Liver (tissue), 9 donors: ENCODE results near the gene CCDC187. TPM values are rescaled to one million over a fixed set of nuclear protein-coding genes. Genes with fewer than 3 reads are reported as not detected.

Experiments
- DNase-seq: peaks from one replicate; pipeline ENCODE4 v3.0.0-alpha.2; 2017; ENCODE audit warnings: low spot score
- H3K27ac ChIP-seq, 2 donors: one replicate each; pipeline ENCODE4 v1.7.0; 2013; ENCODE audit warnings: inconsistent platforms in 2 of 2, low read length in 2 of 2, control low read depth in 1 of 2, low read depth in 1 of 2, mild to moderate bottlenecking in 1 of 2
- H3K27me3 ChIP-seq, 4 donors: one replicate each; pipeline versions ENCODE4 v1.6.1 to v1.7.0; 2013; ENCODE audit warnings: low read length in 3 of 4, inconsistent platforms in 1 of 4, mild to moderate bottlenecking in 1 of 4, moderate library complexity in 1 of 4; ENCODE audit not compliant: control insufficient read depth in 4 of 4, insufficient read depth in 4 of 4
- H3K36me3 ChIP-seq, 4 donors: one replicate each; pipeline versions ENCODE4 v1.6.1 to v1.7.0; 2013; ENCODE audit warnings: low read length in 3 of 4, mild to moderate bottlenecking in 3 of 4, low read depth in 1 of 4, moderate library complexity in 1 of 4; ENCODE audit not compliant: control insufficient read depth in 4 of 4, insufficient read depth in 3 of 4
- H3K4me1 ChIP-seq, 4 donors: one replicate each; pipeline versions ENCODE4 v1.6.1 to v1.7.0; 2013; ENCODE audit warnings: low read length in 3 of 4, mild to moderate bottlenecking in 3 of 4, moderate library complexity in 1 of 4; ENCODE audit not compliant: control insufficient read depth in 4 of 4, insufficient read depth in 4 of 4
- H3K4me3 ChIP-seq, 3 donors: one replicate each; pipeline versions ENCODE4 v1.6.1 to v1.7.0; 2013; ENCODE audit warnings: low read length in 3 of 3, control low read depth in 1 of 3, low read depth in 1 of 3, mild to moderate bottlenecking in 1 of 3
- H3K9ac ChIP-seq, 2 donors: one replicate each; pipeline ENCODE4 v1.7.0; 2013; ENCODE audit warnings: low read length in 2 of 2, mild to moderate bottlenecking in 2 of 2, moderate library complexity in 2 of 2, control low read depth in 1 of 2, low read depth in 1 of 2
- H3K9me3 ChIP-seq, 4 donors: one replicate each; pipeline versions ENCODE4 v1.6.1 to v1.7.0; 2013; ENCODE audit warnings: low read length in 3 of 4; ENCODE audit not compliant: control insufficient read depth in 4 of 4
- EGR1 ChIP-seq, 2 donors: IDR thresholded peaks; 2 replicates each; pipeline ENCODE4 v1.6.1; 2016 to 2018; ENCODE audit warnings: antibody characterized with exemption in 2 of 2, low read depth in 2 of 2
- FOXA1 ChIP-seq: IDR thresholded peaks from 2 replicates; pipeline ENCODE4 v1.6.1; 2016; ENCODE audit warnings: antibody characterized with exemption
- FOXA2 ChIP-seq: IDR thresholded peaks from 2 replicates; pipeline ENCODE4 v1.6.1; 2016; ENCODE audit warnings: antibody characterized with exemption
- GABPA ChIP-seq, 2 donors: IDR thresholded peaks in 1 of 2; conservative IDR thresholded peaks in 1 of 2; 2 replicates each; pipeline ENCODE4 v1.6.1; 2016; ENCODE audit warnings: antibody characterized with exemption in 2 of 2, mild to moderate bottlenecking in 1 of 2, moderate library complexity in 1 of 2
- HNF4G ChIP-seq: IDR thresholded peaks from 2 replicates; pipeline ENCODE4 v1.6.1; 2016; ENCODE audit warnings: antibody characterized with exemption
- MAX ChIP-seq: IDR thresholded peaks from 2 replicates; pipeline ENCODE4 v1.6.1; 2016; ENCODE audit warnings: antibody characterized with exemption
- NR2F2 ChIP-seq: IDR thresholded peaks from 2 replicates; pipeline ENCODE4 v1.6.1; 2016; ENCODE audit warnings: antibody characterized with exemption
- RAD21 ChIP-seq, 2 donors: IDR thresholded peaks; 2 replicates each; pipeline ENCODE4 v1.6.1; 2016; ENCODE audit warnings: antibody characterized with exemption in 2 of 2, mild to moderate bottlenecking in 2 of 2
- SP1 ChIP-seq: IDR thresholded peaks from 2 replicates; pipeline ENCODE4 v1.6.1; 2018; ENCODE audit warnings: antibody characterized with exemption, mild to moderate bottlenecking
- TAF1 ChIP-seq: conservative IDR thresholded peaks from 2 replicates; pipeline ENCODE4 v1.6.1; 2016; ENCODE audit warnings: antibody characterized with exemption, mild to moderate bottlenecking
- YY1 ChIP-seq: IDR thresholded peaks from 2 replicates; pipeline ENCODE4 v1.6.1; 2016; ENCODE audit warnings: antibody characterized with exemption, mild to moderate bottlenecking
- WGBS: extraction: QIAGEN DNeasy Blood & Tissue Kit; methylation state at CpG from one replicate; pipeline ENCODE4 v1.1.7; 2013; 5-methylcytosine and 5-hydroxymethylcytosine counted together
- polyA plus RNA-seq, 2 donors: library from polyadenylated mRNA; stranded (reverse) in 1 of 2; unstranded in 1 of 2; fragments of 200-250 nt in 1 of 2; fragments of >200 nt in 1 of 2; fragmentation: Nextera tagmentation in 1 of 2; extraction: Ambion mirVana in 1 of 2; gene quantifications; one replicate each; pipeline versions ENCODE4 v1.2.1 to v1.2.3, GENCODE V29; 2013 to 2015
- total RNA-seq, 2 donors: library from RNA; depleted of rRNA; stranded (reverse); fragments of >200 nt; gene quantifications; one replicate each; pipeline ENCODE4 v1.2.3, GENCODE V29; 2014
- TF ChIP-seq, protein P1 (sequence below): IDR thresholded peaks from 2 replicates; pipeline ENCODE4 v1.6.1; 2016; ENCODE audit warnings: antibody characterized with exemption, mild to moderate bottlenecking
- TF ChIP-seq, protein P2 (sequence below): IDR thresholded peaks from 2 replicates; pipeline ENCODE4 v1.6.1; 2016; ENCODE audit warnings: antibody characterized with exemption
- TF ChIP-seq, protein P3 (sequence below): fragments of 150-350 bp; IDR thresholded peaks from 2 replicates; pipeline ENCODE4 v1.5.1; 2017; ENCODE audit warnings: improper control_type of control experiment, low read depth, low read length; ENCODE audit not compliant: missing input control
- donor health status: healthy.
- donor health status: healthy.
- donor health status: healthy.
- donor health status: healthy.
- donor health status: healthy.

Gene CCDC187
- total and polyA plus RNA-seq, 4 donors = 0.05 TPM; not detected in 3

- Histone ChIP-seq H3K4me3 (peak within 1 kb of the TSS in 1 of 3 donors; percentile 54), H3K27ac (peak within 1 kb of the TSS; percentile 50 to 72), H3K27me3 (no peaks in the 10 kb centered on the region), H3K4me1 (peaks cover 0 to 12% (median under 1%) of the 10 kb centered on the region in 4 donors), H3K9ac (no peak within 1 kb of the TSS), H3K9me3 (no peaks in the 10 kb centered on the region), H3K36me3 (no peaks in the 10 kb centered on the region)
- DNase-seq = no peak
- TF ChIP-seq MAX (no peak), FOXA1 (no peak), FOXA2 (no peak), NR2F2 (no peak), EGR1 (IDR thresholded peaks at IDR 0.05; ENCODE audit: low read depth in 2 of 2) (no peak), YY1 (no peak), RAD21 (IDR thresholded peaks at IDR 0.05) (no peak)
- TF ChIP-seq, protein P1, sequence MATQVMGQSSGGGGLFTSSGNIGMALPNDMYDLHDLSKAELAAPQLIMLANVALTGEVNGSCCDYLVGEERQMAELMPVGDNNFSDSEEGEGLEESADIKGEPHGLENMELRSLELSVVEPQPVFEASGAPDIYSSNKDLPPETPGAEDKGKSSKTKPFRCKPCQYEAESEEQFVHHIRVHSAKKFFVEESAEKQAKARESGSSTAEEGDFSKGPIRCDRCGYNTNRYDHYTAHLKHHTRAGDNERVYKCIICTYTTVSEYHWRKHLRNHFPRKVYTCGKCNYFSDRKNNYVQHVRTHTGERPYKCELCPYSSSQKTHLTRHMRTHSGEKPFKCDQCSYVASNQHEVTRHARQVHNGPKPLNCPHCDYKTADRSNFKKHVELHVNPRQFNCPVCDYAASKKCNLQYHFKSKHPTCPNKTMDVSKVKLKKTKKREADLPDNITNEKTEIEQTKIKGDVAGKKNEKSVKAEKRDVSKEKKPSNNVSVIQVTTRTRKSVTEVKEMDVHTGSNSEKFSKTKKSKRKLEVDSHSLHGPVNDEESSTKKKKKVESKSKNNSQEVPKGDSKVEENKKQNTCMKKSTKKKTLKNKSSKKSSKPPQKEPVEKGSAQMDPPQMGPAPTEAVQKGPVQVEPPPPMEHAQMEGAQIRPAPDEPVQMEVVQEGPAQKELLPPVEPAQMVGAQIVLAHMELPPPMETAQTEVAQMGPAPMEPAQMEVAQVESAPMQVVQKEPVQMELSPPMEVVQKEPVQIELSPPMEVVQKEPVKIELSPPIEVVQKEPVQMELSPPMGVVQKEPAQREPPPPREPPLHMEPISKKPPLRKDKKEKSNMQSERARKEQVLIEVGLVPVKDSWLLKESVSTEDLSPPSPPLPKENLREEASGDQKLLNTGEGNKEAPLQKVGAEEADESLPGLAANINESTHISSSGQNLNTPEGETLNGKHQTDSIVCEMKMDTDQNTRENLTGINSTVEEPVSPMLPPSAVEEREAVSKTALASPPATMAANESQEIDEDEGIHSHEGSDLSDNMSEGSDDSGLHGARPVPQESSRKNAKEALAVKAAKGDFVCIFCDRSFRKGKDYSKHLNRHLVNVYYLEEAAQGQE = no peak
- 4% methylated on average over 83 of the region's 88 CpGs for WGBS
Measured at GRCh38 chr9:136327304-136327974, 23.5 kb upstream of the CCDC187 start, which contains the start of gene GPSM1. Gene GPSM1 (plus strand): TSS chr9:136327539. CDS start chr9:136327696, 157 bp downstream.

GRCh38 chr9:136326761-136327303 lies 22.9 kb upstream of the CCDC187 start:
- 43% methylated on average over 17 of the region's 17 CpGs for WGBS
- Histone ChIP-seq H3K27ac (peak overlapping the region; percentile 50 to 72), H3K27me3 (no peaks in the 10 kb centered on the region), H3K9me3 (no peaks in the 10 kb centered on the region), H3K9ac (no peak overlapping the region), H3K4me3 (peak overlapping the region in 1 of 3 donors; percentile 54), H3K36me3 (no peaks in the 10 kb centered on the region), H3K4me1 (peaks cover 0 to 12% (median under 1%) of the 10 kb centered on the region in 4 donors)
- DNase-seq = no peak
- TF ChIP-seq HNF4G (no peak), RAD21 (IDR thresholded peaks at IDR 0.05) (no peak), TAF1 (no peak), EGR1 (IDR thresholded peaks at IDR 0.05; ENCODE audit: low read depth in 2 of 2) (no peak), GABPA (IDR thresholded peaks at IDR 0.05 in 1 of 2, conservative IDR thresholded peaks at IDR 0.05 in 1 of 2) (no peak), FOXA2 (no peak), SP1 (no peak)
- TF ChIP-seq, protein P2, sequence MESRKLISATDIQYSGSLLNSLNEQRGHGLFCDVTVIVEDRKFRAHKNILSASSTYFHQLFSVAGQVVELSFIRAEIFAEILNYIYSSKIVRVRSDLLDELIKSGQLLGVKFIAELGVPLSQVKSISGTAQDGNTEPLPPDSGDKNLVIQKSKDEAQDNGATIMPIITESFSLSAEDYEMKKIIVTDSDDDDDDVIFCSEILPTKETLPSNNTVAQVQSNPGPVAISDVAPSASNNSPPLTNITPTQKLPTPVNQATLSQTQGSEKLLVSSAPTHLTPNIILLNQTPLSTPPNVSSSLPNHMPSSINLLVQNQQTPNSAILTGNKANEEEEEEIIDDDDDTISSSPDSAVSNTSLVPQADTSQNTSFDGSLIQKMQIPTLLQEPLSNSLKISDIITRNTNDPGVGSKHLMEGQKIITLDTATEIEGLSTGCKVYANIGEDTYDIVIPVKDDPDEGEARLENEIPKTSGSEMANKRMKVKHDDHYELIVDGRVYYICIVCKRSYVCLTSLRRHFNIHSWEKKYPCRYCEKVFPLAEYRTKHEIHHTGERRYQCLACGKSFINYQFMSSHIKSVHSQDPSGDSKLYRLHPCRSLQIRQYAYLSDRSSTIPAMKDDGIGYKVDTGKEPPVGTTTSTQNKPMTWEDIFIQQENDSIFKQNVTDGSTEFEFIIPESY = no peak
- TF ChIP-seq, protein P3, sequence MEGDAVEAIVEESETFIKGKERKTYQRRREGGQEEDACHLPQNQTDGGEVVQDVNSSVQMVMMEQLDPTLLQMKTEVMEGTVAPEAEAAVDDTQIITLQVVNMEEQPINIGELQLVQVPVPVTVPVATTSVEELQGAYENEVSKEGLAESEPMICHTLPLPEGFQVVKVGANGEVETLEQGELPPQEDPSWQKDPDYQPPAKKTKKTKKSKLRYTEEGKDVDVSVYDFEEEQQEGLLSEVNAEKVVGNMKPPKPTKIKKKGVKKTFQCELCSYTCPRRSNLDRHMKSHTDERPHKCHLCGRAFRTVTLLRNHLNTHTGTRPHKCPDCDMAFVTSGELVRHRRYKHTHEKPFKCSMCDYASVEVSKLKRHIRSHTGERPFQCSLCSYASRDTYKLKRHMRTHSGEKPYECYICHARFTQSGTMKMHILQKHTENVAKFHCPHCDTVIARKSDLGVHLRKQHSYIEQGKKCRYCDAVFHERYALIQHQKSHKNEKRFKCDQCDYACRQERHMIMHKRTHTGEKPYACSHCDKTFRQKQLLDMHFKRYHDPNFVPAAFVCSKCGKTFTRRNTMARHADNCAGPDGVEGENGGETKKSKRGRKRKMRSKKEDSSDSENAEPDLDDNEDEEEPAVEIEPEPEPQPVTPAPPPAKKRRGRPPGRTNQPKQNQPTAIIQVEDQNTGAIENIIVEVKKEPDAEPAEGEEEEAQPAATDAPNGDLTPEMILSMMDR = no peak
